ENCODE data around the gene TCHH.

TCHH gene

DNA sequence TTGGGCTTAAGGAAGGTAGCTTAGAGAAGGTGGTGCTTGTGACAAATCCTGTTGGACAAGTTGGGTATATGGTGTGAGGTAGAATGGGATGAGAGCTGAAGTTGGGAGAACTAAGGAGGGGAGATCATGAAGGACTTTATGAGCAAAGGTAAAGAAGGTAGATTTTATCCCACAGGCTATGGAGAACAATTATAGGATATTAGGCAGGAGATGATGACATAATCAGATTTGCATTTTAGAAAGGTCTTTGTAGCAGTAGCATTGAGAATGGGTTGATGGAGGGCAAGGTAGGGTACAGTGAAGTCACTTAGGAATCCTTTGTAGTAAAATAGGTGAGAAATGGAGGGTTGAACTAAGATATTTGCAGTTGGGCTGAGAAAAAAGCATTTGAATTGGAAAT lies 14.9 kb upstream of the TCHH start:
- TF ChIP-seq SIN3A (IDR thresholded peaks at IDR 0.05; ENCODE audit: borderline replicate concordance, insufficient read depth, low read length) (no peak), FOXP2 (optimal IDR thresholded peaks at IDR 0.05; ENCODE audit: borderline replicate concordance, extremely low read depth, extremely low read length, insufficient read depth) (no peak), TAF1 (IDR thresholded peaks at IDR 0.05; ENCODE audit: borderline replicate concordance, insufficient read depth, low read length) (no peak), POLR2AphosphoS5 (IDR thresholded peaks at IDR 0.05; ENCODE audit: low read depth, low read length) (no peak)
- TF ChIP-seq, protein P1, sequence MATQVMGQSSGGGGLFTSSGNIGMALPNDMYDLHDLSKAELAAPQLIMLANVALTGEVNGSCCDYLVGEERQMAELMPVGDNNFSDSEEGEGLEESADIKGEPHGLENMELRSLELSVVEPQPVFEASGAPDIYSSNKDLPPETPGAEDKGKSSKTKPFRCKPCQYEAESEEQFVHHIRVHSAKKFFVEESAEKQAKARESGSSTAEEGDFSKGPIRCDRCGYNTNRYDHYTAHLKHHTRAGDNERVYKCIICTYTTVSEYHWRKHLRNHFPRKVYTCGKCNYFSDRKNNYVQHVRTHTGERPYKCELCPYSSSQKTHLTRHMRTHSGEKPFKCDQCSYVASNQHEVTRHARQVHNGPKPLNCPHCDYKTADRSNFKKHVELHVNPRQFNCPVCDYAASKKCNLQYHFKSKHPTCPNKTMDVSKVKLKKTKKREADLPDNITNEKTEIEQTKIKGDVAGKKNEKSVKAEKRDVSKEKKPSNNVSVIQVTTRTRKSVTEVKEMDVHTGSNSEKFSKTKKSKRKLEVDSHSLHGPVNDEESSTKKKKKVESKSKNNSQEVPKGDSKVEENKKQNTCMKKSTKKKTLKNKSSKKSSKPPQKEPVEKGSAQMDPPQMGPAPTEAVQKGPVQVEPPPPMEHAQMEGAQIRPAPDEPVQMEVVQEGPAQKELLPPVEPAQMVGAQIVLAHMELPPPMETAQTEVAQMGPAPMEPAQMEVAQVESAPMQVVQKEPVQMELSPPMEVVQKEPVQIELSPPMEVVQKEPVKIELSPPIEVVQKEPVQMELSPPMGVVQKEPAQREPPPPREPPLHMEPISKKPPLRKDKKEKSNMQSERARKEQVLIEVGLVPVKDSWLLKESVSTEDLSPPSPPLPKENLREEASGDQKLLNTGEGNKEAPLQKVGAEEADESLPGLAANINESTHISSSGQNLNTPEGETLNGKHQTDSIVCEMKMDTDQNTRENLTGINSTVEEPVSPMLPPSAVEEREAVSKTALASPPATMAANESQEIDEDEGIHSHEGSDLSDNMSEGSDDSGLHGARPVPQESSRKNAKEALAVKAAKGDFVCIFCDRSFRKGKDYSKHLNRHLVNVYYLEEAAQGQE (IDR thresholded peaks at IDR 0.05; ENCODE audit: insufficient read depth in 1 of 2, low read depth in 2 of 2, low read length in 2 of 2), result no peak

GRCh38 chr1:152127673-152128072 lies 12.4 kb upstream of the TCHH start:
- TF ChIP-seq, protein P1 (IDR thresholded peaks at IDR 0.05; ENCODE audit: insufficient read depth in 1 of 2, low read depth in 2 of 2, low read length in 2 of 2), result no peak
- TF ChIP-seq SIN3A (IDR thresholded peaks at IDR 0.05; ENCODE audit: borderline replicate concordance, insufficient read depth, low read length) (no peak), TAF1 (IDR thresholded peaks at IDR 0.05; ENCODE audit: borderline replicate concordance, insufficient read depth, low read length) (no peak), FOXP2 (optimal IDR thresholded peaks at IDR 0.05; ENCODE audit: borderline replicate concordance, extremely low read depth, extremely low read length, insufficient read depth) (no peak), POLR2AphosphoS5 (IDR thresholded peaks at IDR 0.05; ENCODE audit: low read depth, low read length) (no peak)

- TF ChIP-seq POLR2AphosphoS5 (IDR thresholded peaks at IDR 0.05; ENCODE audit: low read depth, low read length), result no peak
- TF ChIP-seq, protein P1 (IDR thresholded peaks at IDR 0.05; ENCODE audit: insufficient read depth in 1 of 2, low read depth in 2 of 2, low read length in 2 of 2), result no peak
- no peak for TF ChIP-seq TAF1 (IDR thresholded peaks at IDR 0.05; ENCODE audit: borderline replicate concordance, insufficient read depth, low read length)
- no peak for TF ChIP-seq SIN3A (IDR thresholded peaks at IDR 0.05; ENCODE audit: borderline replicate concordance, insufficient read depth, low read length)
These were observed 10.7 kb upstream of the TCHH start for GRCh38 chr1:152125834-152126443.

DNA sequence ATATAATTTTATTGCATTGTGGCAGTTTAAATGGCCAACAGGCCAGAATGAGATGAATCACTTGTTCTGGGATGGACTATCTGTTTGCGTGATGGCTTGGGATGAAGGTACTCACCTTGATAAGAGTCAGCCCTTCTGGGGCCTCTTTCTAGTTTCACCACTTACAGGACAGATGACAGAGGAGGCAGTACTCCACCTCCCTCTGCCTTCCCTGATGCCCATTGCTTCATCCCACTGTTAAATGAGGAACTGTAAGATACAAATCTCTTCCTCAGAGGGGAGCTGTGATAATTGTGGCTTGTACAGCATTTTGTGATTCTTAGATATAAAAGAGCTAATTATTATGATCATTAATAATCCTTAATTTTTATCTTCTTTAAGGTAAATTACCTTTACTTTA lies 3.7 kb upstream of the TCHH start:
- TF ChIP-seq TAF1 (IDR thresholded peaks at IDR 0.05; ENCODE audit: borderline replicate concordance, insufficient read depth, low read length), result no peak
- TF ChIP-seq FOXP2 (optimal IDR thresholded peaks at IDR 0.05; ENCODE audit: borderline replicate concordance, extremely low read depth, extremely low read length, insufficient read depth), result no peak
- TF ChIP-seq, protein P1 (IDR thresholded peaks at IDR 0.05; ENCODE audit: insufficient read depth in 1 of 2, low read depth in 2 of 2, low read length in 2 of 2), result no peak
- TF ChIP-seq SIN3A (IDR thresholded peaks at IDR 0.05; ENCODE audit: borderline replicate concordance, insufficient read depth, low read length), result no peak
- no peak for TF ChIP-seq POLR2AphosphoS5 (IDR thresholded peaks at IDR 0.05; ENCODE audit: low read depth, low read length)
